ENCODE results near the gene RFC5. TPM values are rescaled to one million over a fixed set of nuclear protein-coding genes. Genes with fewer than 3 reads are reported as not detected.

Gene RFC5
- total RNA-seq, 1 experiment from 2014 or later, result 50.4 TPM

- no peak overlapping the region for H3K4me2 ChIP-seq (ENCODE audit: insufficient read depth, insufficient read length, low read length)
- H3K23ac ChIP-seq (ENCODE audit: insufficient read length, low read depth, low read length), result no peak overlapping the region
- no peak overlapping the region for H2BK12ac ChIP-seq (ENCODE audit: insufficient read length, low read depth, low read length)
Observed at GRCh38 chr12:117985182-117985581, 31.3 kb upstream of the RFC5 start.

More at GRCh38 chr12:117985182-117985581, 31.3 kb upstream of the RFC5 start:
- DNase-seq, result no peak
- Mint-ChIP-seq H3K9me3 (peaks cover 0 to 2% of the 10 kb centered on the region in 2 experiments; a peak in 1 of 5 replicates), H3K4me1 (0 out of 4 replicates have a peak, but pooled peaks cover 0 to 2% of the 10 kb centered on the region in 2 experiments), H3K4me3 (no peak overlapping the region), H3K36me3 (ENCODE audit: insufficient read depth in 1 of 3, low read depth in 3 of 3) (no peaks in the 10 kb centered on the region), H3K27me3 (ENCODE audit: low read depth) (peaks cover 1% of the 10 kb centered on the region; the same call in 1 of the 2 replicates), H3K27ac (no peak overlapping the region)
- Histone ChIP-seq H4K8ac (replicated peaks; ENCODE audit: insufficient read length, low read depth, low read length) (no peak overlapping the region), H3K23me2 (ENCODE audit: insufficient read length, low read depth, low read length, poor library complexity, severe bottlenecking) (no peaks in the 10 kb centered on the region), H3K9ac (ENCODE audit: extremely low read depth, insufficient read length, low read length) (no peak overlapping the region), H2BK5ac (ENCODE audit: insufficient read length, low read length) (no peak overlapping the region), H3K9me3 (ENCODE audit: control insufficient read depth, low read depth, low read length) (no peaks in the 10 kb centered on the region), H2AFZ (ENCODE audit: low read length) (no peak overlapping the region), H3K27ac (ENCODE audit: insufficient read length, low read depth, low read length) (no peak overlapping the region), H3K27me3 (ENCODE audit: insufficient read depth, low read length) (no peaks in the 10 kb centered on the region), H3K79me1 (ENCODE audit: insufficient read depth, low read depth, low read length, poor library complexity, severe bottlenecking) (no peaks in the 10 kb centered on the region), H3K4me1 (ENCODE audit: insufficient read depth, low read length) (0 out of 2 replicates have a peak, but pooled peaks cover 2% of the 10 kb centered on the region), H2AK5ac (ENCODE audit: insufficient read length, low read length) (no peak overlapping the region), H2BK20ac (ENCODE audit: low read depth, low read length, poor library complexity, severe bottlenecking) (no peak overlapping the region), H3T11ph (ENCODE audit: low read length) (no peak overlapping the region), H3K56ac (ENCODE audit: insufficient read length, low read depth, low read length) (no peak overlapping the region), H2BK15ac (ENCODE audit: low read depth, low read length) (no peak overlapping the region), H3K4ac (ENCODE audit: low read depth, low read length) (no peak overlapping the region), H3K18ac (ENCODE audit: insufficient read length, low read depth, low read length) (no peak overlapping the region), H4K20me1 (ENCODE audit: control insufficient read depth, insufficient read depth, insufficient read length) (no peaks in the 10 kb centered on the region), H3K79me2 (ENCODE audit: insufficient read depth, low read length) (no peaks in the 10 kb centered on the region), H2BK120ac (ENCODE audit: low read depth, low read length, poor library complexity, severe bottlenecking) (no peak overlapping the region), H4K91ac (ENCODE audit: insufficient read length, low read depth, low read length) (no peak overlapping the region), H4K5ac (ENCODE audit: insufficient read length, low read depth, low read length) (no peak overlapping the region), H3K14ac (ENCODE audit: insufficient read depth, low read length) (no peak overlapping the region)
- WGBS (ENCODE audit: extremely low coverage, insufficient read length, low lambda C conversion rate), result no CpG with 5 or more reads among the region's 2 CpGs
- TF ChIP-seq, protein P1, sequence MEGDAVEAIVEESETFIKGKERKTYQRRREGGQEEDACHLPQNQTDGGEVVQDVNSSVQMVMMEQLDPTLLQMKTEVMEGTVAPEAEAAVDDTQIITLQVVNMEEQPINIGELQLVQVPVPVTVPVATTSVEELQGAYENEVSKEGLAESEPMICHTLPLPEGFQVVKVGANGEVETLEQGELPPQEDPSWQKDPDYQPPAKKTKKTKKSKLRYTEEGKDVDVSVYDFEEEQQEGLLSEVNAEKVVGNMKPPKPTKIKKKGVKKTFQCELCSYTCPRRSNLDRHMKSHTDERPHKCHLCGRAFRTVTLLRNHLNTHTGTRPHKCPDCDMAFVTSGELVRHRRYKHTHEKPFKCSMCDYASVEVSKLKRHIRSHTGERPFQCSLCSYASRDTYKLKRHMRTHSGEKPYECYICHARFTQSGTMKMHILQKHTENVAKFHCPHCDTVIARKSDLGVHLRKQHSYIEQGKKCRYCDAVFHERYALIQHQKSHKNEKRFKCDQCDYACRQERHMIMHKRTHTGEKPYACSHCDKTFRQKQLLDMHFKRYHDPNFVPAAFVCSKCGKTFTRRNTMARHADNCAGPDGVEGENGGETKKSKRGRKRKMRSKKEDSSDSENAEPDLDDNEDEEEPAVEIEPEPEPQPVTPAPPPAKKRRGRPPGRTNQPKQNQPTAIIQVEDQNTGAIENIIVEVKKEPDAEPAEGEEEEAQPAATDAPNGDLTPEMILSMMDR (conservative IDR thresholded peaks at IDR 0.05), result no peak

Measured in H9 (cell line).